Fibroblast of the aortic adventitia (primary cell): ENCODE measurements around the gene TLE6. TPM values are rescaled to one million over a fixed set of nuclear protein-coding genes. Genes with fewer than 3 reads are reported as not detected.
"Not testable (repeated sequence)": the region's sequence is repeated elsewhere in the genome, so short reads cannot be mapped to it uniquely, and the experiment has no call there.

Source experiments
- DNase-seq: peaks from one replicate; pipeline ENCODE4 v3.0.0-alpha.2; 2010; ENCODE audit warnings: low read depth
- H3K4me3 ChIP-seq: 2 replicates; pipeline ENCODE4 v1.5.1; 2011; ENCODE audit warnings: low read depth, mild to moderate bottlenecking, control low read depth, low read length, moderate library complexity
- total RNA-seq: library from RNA; depleted of rRNA; stranded (reverse); fragments of >200 nt; gene quantifications from 2 replicates; pipeline ENCODE4 v1.2.3, GENCODE V29; 2012; ENCODE audit warnings: low replicate concordance
- TF ChIP-seq, protein P1 (sequence below): IDR thresholded peaks from 2 replicates; pipeline ENCODE4 v1.5.1; 2011; ENCODE audit warnings: mild to moderate bottlenecking, low read length, control low read depth, inconsistent platforms; ENCODE audit not compliant: insufficient read depth

TLE6 gene
- total RNA-seq, 1 donor: 0.18 TPM

DNA sequence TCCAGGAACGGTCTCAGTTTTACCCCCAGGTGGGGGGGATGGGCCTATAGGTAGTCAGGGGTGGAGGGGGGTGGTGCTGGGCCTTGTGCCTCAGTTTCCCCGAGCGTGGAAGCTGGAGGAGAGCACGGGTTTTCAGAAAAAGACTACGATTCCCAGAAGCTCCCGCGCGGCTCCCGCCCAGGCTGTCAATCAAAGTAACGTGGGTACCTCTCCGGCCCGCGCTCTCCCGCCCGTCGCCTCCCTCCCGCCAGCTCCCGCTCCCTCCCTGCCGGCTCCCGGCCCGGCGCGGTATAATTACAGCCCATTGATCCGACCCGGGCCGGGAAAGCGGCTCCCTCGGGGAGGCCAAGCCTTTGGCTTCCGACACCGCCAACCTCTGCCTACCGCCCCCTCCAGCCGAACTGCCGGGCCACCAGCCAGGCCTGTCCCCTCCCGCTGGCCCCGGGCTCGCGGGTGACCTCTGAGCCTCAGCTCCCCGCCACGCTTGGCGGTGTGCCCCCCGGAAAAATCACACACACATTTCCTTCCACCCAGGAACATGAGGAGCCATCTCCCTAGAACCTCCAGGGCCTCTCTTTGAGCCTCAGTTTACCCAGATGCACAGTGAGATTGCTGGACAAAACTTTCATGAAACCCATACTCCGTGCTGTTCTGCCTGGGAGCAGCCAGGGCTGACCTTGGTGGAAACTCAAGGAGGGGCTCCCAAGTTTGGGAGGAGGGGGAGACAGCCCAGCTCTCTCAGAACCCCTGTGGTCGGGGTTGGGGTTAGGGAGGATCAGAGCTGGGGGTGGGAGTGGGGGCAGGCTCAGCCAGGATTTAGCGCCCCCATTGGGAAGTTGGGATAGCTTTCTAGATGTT, 59.0 kb downstream of the TLE6 start:
- H3K4me3 ChIP-seq: peak overlapping the region; percentile 67
- TF ChIP-seq, protein P1, sequence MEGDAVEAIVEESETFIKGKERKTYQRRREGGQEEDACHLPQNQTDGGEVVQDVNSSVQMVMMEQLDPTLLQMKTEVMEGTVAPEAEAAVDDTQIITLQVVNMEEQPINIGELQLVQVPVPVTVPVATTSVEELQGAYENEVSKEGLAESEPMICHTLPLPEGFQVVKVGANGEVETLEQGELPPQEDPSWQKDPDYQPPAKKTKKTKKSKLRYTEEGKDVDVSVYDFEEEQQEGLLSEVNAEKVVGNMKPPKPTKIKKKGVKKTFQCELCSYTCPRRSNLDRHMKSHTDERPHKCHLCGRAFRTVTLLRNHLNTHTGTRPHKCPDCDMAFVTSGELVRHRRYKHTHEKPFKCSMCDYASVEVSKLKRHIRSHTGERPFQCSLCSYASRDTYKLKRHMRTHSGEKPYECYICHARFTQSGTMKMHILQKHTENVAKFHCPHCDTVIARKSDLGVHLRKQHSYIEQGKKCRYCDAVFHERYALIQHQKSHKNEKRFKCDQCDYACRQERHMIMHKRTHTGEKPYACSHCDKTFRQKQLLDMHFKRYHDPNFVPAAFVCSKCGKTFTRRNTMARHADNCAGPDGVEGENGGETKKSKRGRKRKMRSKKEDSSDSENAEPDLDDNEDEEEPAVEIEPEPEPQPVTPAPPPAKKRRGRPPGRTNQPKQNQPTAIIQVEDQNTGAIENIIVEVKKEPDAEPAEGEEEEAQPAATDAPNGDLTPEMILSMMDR: no peak
- peak; percentile 93 for DNase-seq

DNA sequence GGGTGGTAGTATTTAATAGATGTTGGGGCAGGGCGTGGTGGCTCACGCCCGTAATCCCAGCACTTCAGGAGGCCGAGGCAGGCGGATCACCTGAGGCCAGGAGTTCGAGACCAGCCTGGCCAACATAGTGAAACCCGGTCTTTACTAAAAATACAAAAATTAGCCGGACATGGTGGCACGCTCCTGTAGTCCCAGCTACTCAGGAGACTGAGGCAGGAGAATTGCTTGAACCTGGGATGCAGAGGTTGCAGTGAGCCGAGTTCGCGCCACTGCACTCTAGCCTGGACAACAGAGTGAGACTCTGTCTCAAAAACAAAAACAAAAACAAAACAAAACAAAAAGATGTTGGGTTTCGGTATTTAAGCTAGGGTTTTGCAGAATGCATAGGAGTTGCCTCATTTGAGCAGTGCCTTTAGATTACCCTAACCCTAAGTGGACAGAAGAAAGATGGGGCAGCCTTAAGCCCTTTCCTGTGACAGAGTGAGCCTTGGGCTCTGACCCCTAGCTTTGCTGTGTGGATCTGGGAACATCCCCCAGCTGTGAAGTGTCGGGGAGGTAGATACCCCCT, 59.7 kb downstream of the TLE6 start:
- DNase-seq, H3K4me3 ChIP-seq: not testable (repeated sequence)

DNA sequence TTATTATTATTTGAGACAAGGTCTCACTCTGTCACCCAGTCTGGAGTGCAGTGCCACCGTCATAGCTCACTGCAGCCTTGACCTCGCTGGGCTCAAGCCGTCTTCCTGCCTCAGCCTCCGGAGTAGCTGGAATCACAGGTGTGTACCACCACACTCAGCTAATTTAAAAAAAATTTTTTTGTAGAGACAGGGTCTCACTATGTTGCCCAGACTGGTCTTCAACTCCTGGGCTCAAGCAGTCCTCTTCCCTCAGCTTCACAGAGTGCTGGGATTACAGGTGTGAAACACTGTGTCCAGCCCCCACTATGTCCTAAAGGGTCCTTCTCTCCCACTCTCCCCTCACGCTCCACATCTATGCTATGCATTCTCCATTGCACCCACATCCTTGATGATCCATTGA, 60.9 kb downstream of the TLE6 start:
- H3K4me3 ChIP-seq: no peak overlapping the region
- TF ChIP-seq, protein P1: no peak
- DNase-seq: no peak

DNA sequence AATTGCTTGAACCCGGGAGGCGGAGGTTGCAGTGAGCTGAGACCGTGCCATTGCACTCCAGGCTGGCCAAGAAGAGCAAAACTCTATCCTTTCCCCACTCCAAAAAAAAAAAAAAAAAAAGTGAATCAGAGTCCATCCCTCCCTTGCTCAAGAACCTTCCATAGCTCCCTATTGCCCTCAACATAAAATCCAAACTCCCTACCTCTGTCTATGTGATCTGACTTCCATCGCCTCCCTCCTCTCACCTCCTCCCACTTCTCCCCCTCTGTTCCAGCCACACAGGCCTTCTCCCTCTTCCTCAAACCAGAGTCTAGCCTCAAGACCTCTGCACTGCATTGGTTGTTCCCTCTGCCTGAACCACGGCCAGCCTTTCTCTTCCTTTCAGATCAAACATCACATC, 61.8 kb downstream of the TLE6 start:
- H3K4me3 ChIP-seq: no peak overlapping the region
- TF ChIP-seq, protein P1: no peak
- DNase-seq: no peak

DNA sequence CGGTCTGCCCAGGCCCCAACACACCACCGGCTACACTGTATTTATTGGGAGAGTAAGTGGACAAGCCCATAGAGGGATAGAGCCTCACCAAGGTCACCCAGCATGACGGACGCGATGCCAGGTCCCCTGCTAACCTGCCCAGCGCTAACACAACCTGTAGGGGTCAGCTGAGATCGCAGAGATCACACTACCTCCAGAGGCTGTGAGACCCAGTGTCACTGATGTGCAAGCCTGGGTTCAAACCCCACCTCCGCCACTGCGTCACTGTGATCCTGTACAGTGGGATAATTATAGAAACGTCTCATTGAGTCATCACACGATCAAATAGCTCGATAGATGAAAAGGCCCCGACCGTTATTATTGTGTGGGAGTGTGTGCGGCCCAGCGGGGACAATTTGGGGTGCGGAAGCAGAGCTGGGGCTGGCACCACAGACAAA, 62.3 kb downstream of the TLE6 start:
- no peak overlapping the region for H3K4me3 ChIP-seq
- TF ChIP-seq, protein P1: no peak
- no peak for DNase-seq

DNA sequence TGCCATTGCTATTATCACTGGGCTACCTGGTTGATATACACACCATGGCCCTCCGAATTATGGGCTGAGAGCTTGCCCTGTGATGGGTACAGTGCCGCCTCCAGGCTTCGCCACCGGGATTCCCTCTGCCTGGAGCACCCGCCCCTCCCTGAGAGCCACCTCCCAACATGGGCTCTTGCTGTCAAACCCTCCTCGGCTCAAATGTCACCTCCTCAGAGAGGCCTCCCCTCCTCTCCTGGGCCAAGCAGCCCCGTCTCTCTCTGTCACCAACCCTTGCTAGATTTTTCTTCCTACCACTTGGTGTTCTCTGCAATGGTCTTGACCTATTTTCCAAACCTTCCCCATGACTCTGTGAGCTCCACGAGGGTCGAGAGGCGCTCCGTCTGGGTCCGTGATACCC, 64.0 kb downstream of the TLE6 start:
- TF ChIP-seq, protein P1: no peak
- no peak overlapping the region for H3K4me3 ChIP-seq
- no peak for DNase-seq

DNA sequence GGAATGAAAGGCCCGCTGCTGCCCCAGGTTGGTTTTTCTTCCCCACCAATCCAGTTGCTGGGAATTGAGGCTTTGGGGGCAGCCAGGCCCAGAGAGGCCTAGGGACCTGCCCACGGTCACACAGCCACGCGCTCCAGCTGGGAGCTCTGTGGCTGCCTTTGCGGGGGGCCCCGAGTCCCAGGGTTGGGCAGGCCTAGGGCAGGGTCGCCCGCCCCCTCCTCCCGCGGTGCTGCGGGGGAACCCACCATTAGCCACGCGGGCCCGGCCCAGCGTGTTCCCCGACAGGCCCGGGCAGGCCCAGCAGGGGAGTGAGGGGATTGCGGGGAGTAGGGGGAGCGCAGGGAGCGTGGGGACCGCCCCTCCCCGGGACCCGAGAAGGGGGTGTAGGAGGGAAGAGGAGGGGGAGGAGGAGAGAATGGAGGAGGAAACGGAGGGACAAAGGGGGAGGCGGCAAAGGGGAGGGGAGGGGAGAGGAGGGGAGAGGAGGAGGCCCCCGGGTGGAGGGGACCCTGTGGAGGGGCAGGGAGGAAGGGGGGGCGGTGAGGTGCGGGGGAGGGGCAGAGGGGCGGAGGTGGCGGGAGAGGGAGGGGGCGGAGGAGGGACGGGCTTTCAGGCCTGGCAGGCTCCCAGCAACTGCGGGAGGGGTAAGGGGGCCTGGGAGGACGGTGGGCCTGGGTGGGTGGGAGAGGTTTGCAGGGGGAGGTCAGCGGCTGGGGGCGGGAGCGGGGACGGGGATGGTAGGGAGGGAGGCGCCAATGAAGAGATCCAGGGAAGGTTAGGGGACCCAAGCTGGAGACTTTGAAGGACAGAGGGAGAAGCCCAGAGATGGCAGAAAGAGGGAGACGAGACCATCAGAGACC, 64.6 kb downstream of the TLE6 start:
- TF ChIP-seq, protein P1: no peak
- H3K4me3 ChIP-seq: no peak overlapping the region
- no peak for DNase-seq
